Measurements from ENCODE around the gene VGLL4. TPM values are rescaled to one million over a fixed set of nuclear protein-coding genes. Genes with fewer than 3 reads are reported as not detected.

The VGLL4 gene
- total and polyA plus RNA-seq, 5 experiments from 2014 or later = 19.3 to 31.3 (median 25.7) TPM

DNA sequence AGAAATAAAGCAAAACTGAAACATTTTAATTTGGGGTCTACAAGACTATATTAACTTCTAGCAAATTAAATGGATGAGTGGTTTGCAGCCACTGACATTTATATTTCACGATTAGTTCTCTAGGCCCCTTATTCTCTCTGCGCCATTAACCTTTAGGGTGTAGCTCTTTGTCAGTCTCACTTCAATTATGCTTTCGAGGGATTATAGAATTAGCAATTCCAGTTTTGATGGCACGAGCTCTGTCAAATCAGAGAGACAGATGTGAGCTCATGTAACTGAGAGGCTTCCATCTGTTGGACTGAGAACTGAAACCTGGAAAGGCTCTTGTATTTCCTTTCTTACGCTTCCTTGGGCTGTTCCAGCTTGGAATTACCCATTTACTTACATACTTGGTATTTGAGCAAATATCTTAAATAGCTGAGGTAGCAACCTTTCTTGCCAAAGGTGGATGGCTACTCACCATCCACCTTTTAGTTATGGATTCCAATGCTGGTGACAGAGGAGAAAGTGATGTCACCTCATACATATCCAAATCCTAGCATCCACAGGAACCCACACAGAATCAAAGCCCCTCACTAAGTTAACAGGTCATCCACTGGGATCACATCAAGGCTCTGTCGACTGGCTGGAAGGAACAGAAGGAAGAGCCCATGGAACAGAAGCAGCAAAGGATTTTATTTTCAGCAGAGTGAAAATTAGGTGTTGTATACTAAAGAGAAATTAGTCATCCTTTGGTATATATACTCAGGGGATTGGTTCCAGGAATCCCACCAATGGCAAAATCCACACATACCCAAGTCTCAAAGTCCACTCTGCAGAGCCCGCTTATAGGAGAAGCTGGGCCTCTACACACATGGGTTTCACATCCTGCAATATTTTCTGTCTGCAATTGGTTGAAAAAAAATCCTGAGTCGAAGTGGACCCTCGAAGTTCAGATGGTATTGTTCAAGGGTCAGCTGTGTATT, 20.8 kb downstream of the VGLL4 start:
- no peaks in the 10 kb centered on the region for H3K27me3 Mint-ChIP-seq
- ATAC-seq (no peak), DNase-seq (no peak)
- H3K27ac Mint-ChIP-seq = peak overlapping the region in 5 of 10 donors; percentile 40 to 70 (median 64)
- H3K4me1 Mint-ChIP-seq = peaks cover 44 to 88% (median 78%) of the 10 kb centered on the region in 4 donors
- POLR2A ChIA-PET = no interaction called here
- H3K4me3 Mint-ChIP-seq = peak overlapping the region in 2 of 10 donors; percentile 1 to 41
- H3K36me3 Mint-ChIP-seq = peaks cover 0 to 3% (median 0%) of the 10 kb centered on the region in 3 donors
- H3K9me3 Mint-ChIP-seq = no peaks in the 10 kb centered on the region

- Mint-ChIP-seq H3K27me3 (no peaks in the 10 kb centered on the region), H3K27ac (peak overlapping the region in 3 of 10 donors; percentile 9 to 31 (median 11)), H3K36me3 (no peaks in the 10 kb centered on the region), H3K4me3 (no peak overlapping the region), H3K9me3 (no peaks in the 10 kb centered on the region), H3K4me1 (peaks cover 42 to 84% (median 81%) of the 10 kb centered on the region in 4 donors)
- DNase-seq = no peak
- ATAC-seq = no peak
- POLR2A ChIA-PET = no interaction called here
These were observed 22.6 kb downstream of the VGLL4 start for GRCh38 chr3:11621077-11621476.

DNA sequence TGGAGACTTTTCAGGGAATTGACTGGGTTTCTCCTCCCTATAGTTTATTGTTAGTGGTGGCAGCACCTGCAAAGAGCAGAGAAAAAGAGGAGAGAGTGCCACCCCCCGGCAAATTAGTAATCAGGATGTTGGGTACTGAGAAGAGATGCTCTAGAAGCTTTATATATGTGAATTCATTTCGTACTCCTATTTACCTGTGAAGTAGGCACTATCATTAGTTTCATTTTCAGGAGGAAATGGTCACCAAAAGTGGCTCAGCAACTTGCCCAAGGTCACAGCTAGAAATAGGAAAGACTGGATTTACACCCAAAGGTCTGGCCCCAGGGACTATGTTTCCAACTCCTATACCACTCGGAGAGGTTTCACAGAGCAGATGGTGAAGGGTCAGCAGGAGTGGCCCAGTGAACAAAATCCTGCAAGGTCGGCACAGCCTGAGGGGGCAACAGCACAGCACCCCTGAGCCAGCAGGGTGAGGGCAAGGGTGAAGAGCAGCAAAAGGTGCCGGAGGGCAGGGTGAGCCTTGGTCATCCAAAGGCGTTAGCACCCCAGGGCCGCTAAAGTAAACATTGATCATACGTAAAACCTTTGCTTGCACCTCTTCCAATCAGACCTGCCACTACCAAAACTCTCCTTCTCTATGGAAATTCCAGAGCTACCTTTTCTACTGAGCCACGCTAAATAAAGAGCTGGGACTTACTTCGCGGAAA, 23.6 kb downstream of the VGLL4 start:
- DNase-seq (no peak), ATAC-seq (no peak)
- Mint-ChIP-seq H3K4me3 (peak overlapping the region in 1 of 10 donors; percentile 48), H3K27me3 (no peaks in the 10 kb centered on the region), H3K9me3 (no peaks in the 10 kb centered on the region), H3K4me1 (peaks cover 41 to 81% (median 79%) of the 10 kb centered on the region in 4 donors), H3K36me3 (peaks cover 0 to 2% (median 0%) of the 10 kb centered on the region in 3 donors), H3K27ac (peak overlapping the region in 3 of 10 donors; percentile 1 to 44 (median 43))
- POLR2A ChIA-PET = interaction anchor here (1.5 kb wide), 1 partner anchor 21 kb away, joined by 3 read pairs; no protein-coding TSS in a partner anchor

DNA sequence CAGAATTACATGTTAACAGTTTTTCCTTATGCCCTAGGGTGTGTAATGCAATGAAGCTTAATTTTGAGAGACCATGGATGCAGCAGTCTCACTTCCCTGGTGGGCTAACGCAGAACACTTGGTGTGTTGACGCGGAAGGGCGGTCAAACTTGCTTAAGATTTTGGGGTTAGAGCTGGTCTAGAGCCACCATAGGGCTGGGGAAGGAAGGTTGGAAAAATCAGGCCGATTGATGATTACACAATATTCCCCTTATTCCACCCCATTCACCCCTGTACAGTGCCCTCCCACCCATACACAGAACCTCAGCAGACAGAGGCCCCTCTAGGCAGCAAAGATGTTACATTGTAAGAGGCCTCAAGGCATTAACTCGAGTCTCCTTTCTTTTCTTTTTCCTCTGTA, 24.3 kb downstream of the VGLL4 start:
- Mint-ChIP-seq H3K36me3 (peaks cover 0 to 4% (median 0%) of the 10 kb centered on the region in 3 donors), H3K4me3 (peak overlapping the region in 1 of 10 donors; percentile 48), H3K27me3 (no peaks in the 10 kb centered on the region), H3K4me1 (peaks cover 35 to 80% (median 77%) of the 10 kb centered on the region in 4 donors), H3K9me3 (no peaks in the 10 kb centered on the region), H3K27ac (peak overlapping the region in 3 of 10 donors; percentile 1 to 58 (median 31))
- DNase-seq = no peak
- POLR2A ChIA-PET = interaction anchor here (1.5 kb wide), 1 partner anchor 22 kb away, joined by 3 read pairs; no protein-coding TSS in a partner anchor
- ATAC-seq = no peak

DNA sequence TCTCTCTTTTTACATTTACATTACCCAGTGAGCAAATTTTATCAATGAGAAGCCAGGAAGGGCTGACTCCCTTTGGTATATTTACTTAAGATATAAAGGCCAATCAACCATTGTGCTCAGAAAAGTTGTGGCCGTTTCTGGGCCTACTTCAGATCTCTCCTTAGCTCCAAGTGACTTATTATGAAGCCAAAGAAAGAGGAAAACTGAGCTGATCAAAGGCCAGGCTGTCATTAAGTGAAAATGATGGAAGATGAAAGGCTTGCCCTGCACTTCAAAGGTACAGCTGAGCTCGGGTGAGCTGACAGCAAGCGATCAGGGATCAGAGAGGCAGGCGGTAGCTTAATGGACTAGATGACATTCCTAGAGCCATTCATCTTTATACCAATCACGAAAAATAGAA, 24.8 kb downstream of the VGLL4 start:
- Mint-ChIP-seq H3K27me3 (no peaks in the 10 kb centered on the region), H3K36me3 (peaks cover 0 to 4% (median 0%) of the 10 kb centered on the region in 3 donors), H3K27ac (peak overlapping the region in 3 of 10 donors; percentile 52 to 75 (median 58)), H3K4me1 (peaks cover 34 to 80% (median 74%) of the 10 kb centered on the region in 4 donors), H3K9me3 (no peaks in the 10 kb centered on the region), H3K4me3 (peak overlapping the region in 2 of 10 donors; percentile 16 to 18)
- POLR2A ChIA-PET = no interaction called here
- ATAC-seq = no peak
- DNase-seq = no peak

GRCh38 chr3:11616551-11616950, 27.2 kb downstream of the VGLL4 start:
- Mint-ChIP-seq H3K27me3 (no peaks in the 10 kb centered on the region), H3K27ac (peak overlapping the region in 3 of 10 donors; percentile 5 to 58 (median 45)), H3K36me3 (peaks cover 0 to 11% (median 0%) of the 10 kb centered on the region in 3 donors), H3K4me3 (peak overlapping the region in 1 of 10 donors; percentile 9), H3K9me3 (no peaks in the 10 kb centered on the region), H3K4me1 (peaks cover 43 to 91% (median 72%) of the 10 kb centered on the region in 4 donors)
- POLR2A ChIA-PET = interaction anchor here (0.7 kb wide), 1 partner anchor 1635 kb away, joined by 5 read pairs; no protein-coding TSS in a partner anchor
- no peak for ATAC-seq
- DNase-seq = no peak

DNA sequence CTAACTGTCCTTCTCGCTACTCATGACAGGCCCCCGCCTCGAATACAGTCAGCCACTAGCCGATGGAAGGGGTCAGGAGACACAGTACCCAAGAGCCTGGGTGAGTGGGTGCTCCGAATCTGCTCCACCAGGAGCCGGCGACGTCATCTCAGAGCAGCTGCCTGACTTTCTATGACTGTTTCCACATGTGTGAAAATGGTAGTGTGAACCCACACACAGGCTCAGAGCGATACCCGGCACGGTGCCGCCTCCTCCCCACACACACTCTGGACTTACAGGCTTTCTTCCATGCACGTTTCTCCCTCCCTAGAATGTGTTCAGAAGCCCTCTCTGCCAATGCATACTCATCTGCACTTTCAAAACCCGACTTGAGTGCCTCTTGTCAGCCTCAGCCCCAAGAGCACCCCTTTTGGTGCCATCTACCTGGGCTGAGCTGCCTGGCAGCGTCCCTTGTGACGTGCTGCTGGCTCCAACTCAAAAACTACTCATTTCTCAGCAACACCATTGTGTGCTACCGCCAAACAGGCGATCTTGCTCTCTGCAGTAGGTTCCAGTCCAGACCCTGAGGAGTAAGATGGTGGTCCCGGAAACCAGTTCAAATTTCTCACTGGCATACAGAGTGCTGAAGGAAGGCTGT, 29.7 kb downstream of the VGLL4 start:
- Mint-ChIP-seq H3K27ac (peak overlapping the region in 4 of 10 donors; percentile 18 to 94 (median 39)), H3K36me3 (peaks cover 0 to 11% (median 0%) of the 10 kb centered on the region in 3 donors), H3K4me1 (peaks cover 45 to 92% (median 72%) of the 10 kb centered on the region in 4 donors), H3K4me3 (no peak overlapping the region), H3K9me3 (no peaks in the 10 kb centered on the region), H3K27me3 (no peaks in the 10 kb centered on the region)
- DNase-seq = no peak
- POLR2A ChIA-PET = no interaction called here
- no peak for ATAC-seq

GRCh38 chr3:11613319-11613718, 30.4 kb downstream of the VGLL4 start:
- Mint-ChIP-seq H3K36me3 (peaks cover 0 to 11% (median 0%) of the 10 kb centered on the region in 3 donors), H3K27ac (peak overlapping the region in 2 of 10 donors; percentile 44 to 94), H3K9me3 (no peaks in the 10 kb centered on the region), H3K4me1 (peaks cover 43 to 94% (median 71%) of the 10 kb centered on the region in 4 donors), H3K27me3 (no peaks in the 10 kb centered on the region), H3K4me3 (no peak overlapping the region)
- ATAC-seq (no peak), DNase-seq (no peak)
- POLR2A ChIA-PET = no interaction called here

GRCh38 chr3:11612515-11613188, 31.1 kb downstream of the VGLL4 start:
- POLR2A ChIA-PET = no interaction called here
- Mint-ChIP-seq H3K36me3 (peaks cover 0 to 11% (median 0%) of the 10 kb centered on the region in 3 donors), H3K27me3 (no peaks in the 10 kb centered on the region), H3K4me1 (peaks cover 43 to 95% (median 76%) of the 10 kb centered on the region in 4 donors), H3K9me3 (no peaks in the 10 kb centered on the region), H3K4me3 (no peak overlapping the region), H3K27ac (peak overlapping the region in 3 of 10 donors; percentile 44 to 94 (median 50))
- ATAC-seq (no peak), DNase-seq (no peak)

DNA sequence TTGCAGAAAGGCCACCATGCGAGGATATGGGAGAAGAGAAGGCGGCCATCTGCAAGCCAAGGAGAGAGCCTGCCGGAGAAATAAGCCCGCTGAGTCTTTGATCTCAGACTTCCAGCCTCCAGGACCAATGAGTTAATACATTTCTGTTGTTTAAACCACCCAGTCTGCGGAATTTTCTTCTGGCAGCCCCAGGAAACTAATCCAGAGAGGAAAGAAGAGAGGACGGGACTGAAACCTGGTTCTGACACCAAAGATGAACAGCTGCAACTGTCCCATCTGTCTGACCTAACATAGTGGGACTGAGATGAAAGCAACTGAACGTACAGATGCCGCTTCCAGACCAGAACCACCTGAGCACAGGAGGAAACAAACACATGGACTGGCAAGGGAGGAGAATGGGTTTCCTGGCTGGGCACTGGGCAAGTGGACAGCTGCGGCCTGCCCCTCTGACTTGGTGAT, 32.3 kb downstream of the VGLL4 start:
- no peak for ATAC-seq
- no peak overlapping the region for H3K4me3 Mint-ChIP-seq
- POLR2A ChIA-PET = no interaction called here

GRCh38 chr3:11610700-11611275, 32.9 kb downstream of the VGLL4 start:
- Mint-ChIP-seq H3K9me3 (no peaks in the 10 kb centered on the region), H3K27ac (peak overlapping the region in 4 of 10 donors; percentile 36 to 94 (median 58)), H3K27me3 (no peaks in the 10 kb centered on the region), H3K4me1 (peaks cover 36 to 92% (median 78%) of the 10 kb centered on the region in 4 donors), H3K36me3 (peaks cover 0 to 23% (median 0%) of the 10 kb centered on the region in 3 donors), H3K4me3 (peak overlapping the region in 1 of 10 donors; percentile 64)
- DNase-seq = no peak
- POLR2A ChIA-PET = no interaction called here
- no peak for ATAC-seq

More for the DNA sequence above, 32.3 kb downstream of the VGLL4 start:
- Mint-ChIP-seq H3K9me3 (no peaks in the 10 kb centered on the region), H3K36me3 (peaks cover 0 to 19% (median 0%) of the 10 kb centered on the region in 3 donors), H3K27me3 (no peaks in the 10 kb centered on the region), H3K4me1 (peaks cover 40 to 92% (median 77%) of the 10 kb centered on the region in 4 donors), H3K27ac (peak overlapping the region in 3 of 10 donors; percentile 11 to 94 (median 74))
- DNase-seq = no peak

All from naive thymus-derived CD8-positive, alpha-beta T cell (primary cell).